ENCODE measurements around the gene LRRC53. TPM values are rescaled to one million over a fixed set of nuclear protein-coding genes. Genes with fewer than 3 reads are reported as not detected.

Gene LRRC53
- total and polyA plus RNA-seq, 2 experiments from 2014 or later = not detected

DNA sequence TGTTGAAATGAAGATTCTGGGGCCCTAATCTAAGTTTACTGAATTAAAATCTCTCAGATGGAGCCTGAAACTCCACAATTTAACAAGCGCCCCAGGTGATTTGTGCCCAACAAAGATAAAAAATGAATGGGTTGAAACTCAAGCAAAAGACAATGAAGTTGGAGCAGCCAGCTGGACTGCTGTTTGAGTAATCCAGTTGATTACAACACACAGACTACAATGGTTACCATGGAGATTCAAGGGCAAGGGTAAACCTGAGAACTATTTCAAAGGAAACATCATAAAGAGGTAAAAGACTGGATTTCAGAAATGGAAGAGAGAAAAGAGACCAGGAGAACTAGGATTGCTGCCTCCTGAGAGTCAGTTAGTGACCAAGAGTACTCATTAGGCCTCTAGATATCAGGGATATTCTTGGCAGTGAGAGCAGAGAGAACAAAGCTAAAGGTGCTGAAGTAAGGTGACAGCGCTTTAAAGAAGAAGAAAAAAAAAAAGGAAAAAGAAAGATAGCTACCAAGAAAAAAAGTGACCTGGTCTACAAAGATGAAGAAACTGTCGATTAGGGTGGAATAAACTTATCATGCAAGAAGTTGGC is 44.5 kb downstream of the LRRC53 start:
- H3K9me3 Mint-ChIP-seq = peaks cover 15% of the 10 kb centered on the region

More for the DNA sequence above, 44.5 kb downstream of the LRRC53 start:
- no peaks in the 10 kb centered on the region for H3K27me3 ChIP-seq (ENCODE audit: insufficient read depth)
- no peak overlapping the region for H3K4me2 ChIP-seq
- no peaks in the 10 kb centered on the region for H3K9me2 ChIP-seq (ENCODE audit: insufficient read depth)
- H3F3A ChIP-seq (replicated peaks; ENCODE audit: low read depth) = no peaks in the 10 kb centered on the region
- peaks cover 22% of the 10 kb centered on the region; the same call in 2 of the 3 replicates for H3K4me1 Mint-ChIP-seq
- no peaks in the 10 kb centered on the region for H4K20me1 ChIP-seq (replicated peaks; ENCODE audit: insufficient read depth)
- ATAC-seq = no peak
- H3K4me3 Mint-ChIP-seq = no peak overlapping the region
- no peak overlapping the region for H3K4me3 ChIP-seq
- no peaks in the 10 kb centered on the region for H3K79me2 ChIP-seq (replicated peaks; ENCODE audit: insufficient read depth)
- H3K27ac ChIP-seq (ENCODE audit: low read depth) = no peak overlapping the region
- H3K36me3 Mint-ChIP-seq (ENCODE audit: low read depth) = peaks cover 4% of the 10 kb centered on the region; the same call in 2 of the 3 replicates
- peak; percentile 20 for DNase-seq (ENCODE audit: low spot score)
- no peak overlapping the region for H3K27ac Mint-ChIP-seq
- H2AFZ ChIP-seq = no peak overlapping the region
- peaks cover 2% of the 10 kb centered on the region for H3K27me3 Mint-ChIP-seq (ENCODE audit: insufficient read depth, low read depth, poor library complexity)
- H3K4me1 ChIP-seq (ENCODE audit: insufficient read depth) = peaks cover 7% of the 10 kb centered on the region
- TF ChIP-seq EZH2phosphoT487 (IDR thresholded peaks at IDR 0.05; ENCODE audit: unreplicated experiment) = no peak
- TF ChIP-seq ZNF114 (CRISPR knock-in tag; IDR thresholded peaks at IDR 0.05) = no peak
- TF ChIP-seq, protein P1, sequence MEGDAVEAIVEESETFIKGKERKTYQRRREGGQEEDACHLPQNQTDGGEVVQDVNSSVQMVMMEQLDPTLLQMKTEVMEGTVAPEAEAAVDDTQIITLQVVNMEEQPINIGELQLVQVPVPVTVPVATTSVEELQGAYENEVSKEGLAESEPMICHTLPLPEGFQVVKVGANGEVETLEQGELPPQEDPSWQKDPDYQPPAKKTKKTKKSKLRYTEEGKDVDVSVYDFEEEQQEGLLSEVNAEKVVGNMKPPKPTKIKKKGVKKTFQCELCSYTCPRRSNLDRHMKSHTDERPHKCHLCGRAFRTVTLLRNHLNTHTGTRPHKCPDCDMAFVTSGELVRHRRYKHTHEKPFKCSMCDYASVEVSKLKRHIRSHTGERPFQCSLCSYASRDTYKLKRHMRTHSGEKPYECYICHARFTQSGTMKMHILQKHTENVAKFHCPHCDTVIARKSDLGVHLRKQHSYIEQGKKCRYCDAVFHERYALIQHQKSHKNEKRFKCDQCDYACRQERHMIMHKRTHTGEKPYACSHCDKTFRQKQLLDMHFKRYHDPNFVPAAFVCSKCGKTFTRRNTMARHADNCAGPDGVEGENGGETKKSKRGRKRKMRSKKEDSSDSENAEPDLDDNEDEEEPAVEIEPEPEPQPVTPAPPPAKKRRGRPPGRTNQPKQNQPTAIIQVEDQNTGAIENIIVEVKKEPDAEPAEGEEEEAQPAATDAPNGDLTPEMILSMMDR (conservative IDR thresholded peaks at IDR 0.05; ENCODE audit: low read depth in 2 of 2) = no peak
- no peak for TF ChIP-seq STAT1 (IDR thresholded peaks at IDR 0.05; ENCODE audit: unreplicated experiment)
- TF ChIP-seq EZH2 (IDR thresholded peaks at IDR 0.05; ENCODE audit: low read depth, unreplicated experiment) = no peak
- TF ChIP-seq CREB1 (CRISPR knock-in tag; IDR thresholded peaks at IDR 0.05; ENCODE audit: low read depth) = no peak
- no peak for TF ChIP-seq JUNB (IDR thresholded peaks at IDR 0.05; ENCODE audit: unreplicated experiment)
- TF ChIP-seq ZNF331 (CRISPR knock-in tag; IDR thresholded peaks at IDR 0.05; ENCODE audit: low read depth) = no peak
- TF ChIP-seq, protein P2, sequence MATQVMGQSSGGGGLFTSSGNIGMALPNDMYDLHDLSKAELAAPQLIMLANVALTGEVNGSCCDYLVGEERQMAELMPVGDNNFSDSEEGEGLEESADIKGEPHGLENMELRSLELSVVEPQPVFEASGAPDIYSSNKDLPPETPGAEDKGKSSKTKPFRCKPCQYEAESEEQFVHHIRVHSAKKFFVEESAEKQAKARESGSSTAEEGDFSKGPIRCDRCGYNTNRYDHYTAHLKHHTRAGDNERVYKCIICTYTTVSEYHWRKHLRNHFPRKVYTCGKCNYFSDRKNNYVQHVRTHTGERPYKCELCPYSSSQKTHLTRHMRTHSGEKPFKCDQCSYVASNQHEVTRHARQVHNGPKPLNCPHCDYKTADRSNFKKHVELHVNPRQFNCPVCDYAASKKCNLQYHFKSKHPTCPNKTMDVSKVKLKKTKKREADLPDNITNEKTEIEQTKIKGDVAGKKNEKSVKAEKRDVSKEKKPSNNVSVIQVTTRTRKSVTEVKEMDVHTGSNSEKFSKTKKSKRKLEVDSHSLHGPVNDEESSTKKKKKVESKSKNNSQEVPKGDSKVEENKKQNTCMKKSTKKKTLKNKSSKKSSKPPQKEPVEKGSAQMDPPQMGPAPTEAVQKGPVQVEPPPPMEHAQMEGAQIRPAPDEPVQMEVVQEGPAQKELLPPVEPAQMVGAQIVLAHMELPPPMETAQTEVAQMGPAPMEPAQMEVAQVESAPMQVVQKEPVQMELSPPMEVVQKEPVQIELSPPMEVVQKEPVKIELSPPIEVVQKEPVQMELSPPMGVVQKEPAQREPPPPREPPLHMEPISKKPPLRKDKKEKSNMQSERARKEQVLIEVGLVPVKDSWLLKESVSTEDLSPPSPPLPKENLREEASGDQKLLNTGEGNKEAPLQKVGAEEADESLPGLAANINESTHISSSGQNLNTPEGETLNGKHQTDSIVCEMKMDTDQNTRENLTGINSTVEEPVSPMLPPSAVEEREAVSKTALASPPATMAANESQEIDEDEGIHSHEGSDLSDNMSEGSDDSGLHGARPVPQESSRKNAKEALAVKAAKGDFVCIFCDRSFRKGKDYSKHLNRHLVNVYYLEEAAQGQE (IDR thresholded peaks at IDR 0.05; ENCODE audit: unreplicated experiment) = no peak
- TF ChIP-seq NANOG (IDR thresholded peaks at IDR 0.05; ENCODE audit: borderline replicate concordance) = no peak
- TF ChIP-seq POLR2AphosphoS5 (IDR thresholded peaks at IDR 0.05; ENCODE audit: low read depth) = no peak
- TF ChIP-seq, protein P3, sequence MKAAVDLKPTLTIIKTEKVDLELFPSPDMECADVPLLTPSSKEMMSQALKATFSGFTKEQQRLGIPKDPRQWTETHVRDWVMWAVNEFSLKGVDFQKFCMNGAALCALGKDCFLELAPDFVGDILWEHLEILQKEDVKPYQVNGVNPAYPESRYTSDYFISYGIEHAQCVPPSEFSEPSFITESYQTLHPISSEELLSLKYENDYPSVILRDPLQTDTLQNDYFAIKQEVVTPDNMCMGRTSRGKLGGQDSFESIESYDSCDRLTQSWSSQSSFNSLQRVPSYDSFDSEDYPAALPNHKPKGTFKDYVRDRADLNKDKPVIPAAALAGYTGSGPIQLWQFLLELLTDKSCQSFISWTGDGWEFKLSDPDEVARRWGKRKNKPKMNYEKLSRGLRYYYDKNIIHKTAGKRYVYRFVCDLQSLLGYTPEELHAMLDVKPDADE (IDR thresholded peaks at IDR 0.05) = no peak
- TF ChIP-seq, protein P4, sequence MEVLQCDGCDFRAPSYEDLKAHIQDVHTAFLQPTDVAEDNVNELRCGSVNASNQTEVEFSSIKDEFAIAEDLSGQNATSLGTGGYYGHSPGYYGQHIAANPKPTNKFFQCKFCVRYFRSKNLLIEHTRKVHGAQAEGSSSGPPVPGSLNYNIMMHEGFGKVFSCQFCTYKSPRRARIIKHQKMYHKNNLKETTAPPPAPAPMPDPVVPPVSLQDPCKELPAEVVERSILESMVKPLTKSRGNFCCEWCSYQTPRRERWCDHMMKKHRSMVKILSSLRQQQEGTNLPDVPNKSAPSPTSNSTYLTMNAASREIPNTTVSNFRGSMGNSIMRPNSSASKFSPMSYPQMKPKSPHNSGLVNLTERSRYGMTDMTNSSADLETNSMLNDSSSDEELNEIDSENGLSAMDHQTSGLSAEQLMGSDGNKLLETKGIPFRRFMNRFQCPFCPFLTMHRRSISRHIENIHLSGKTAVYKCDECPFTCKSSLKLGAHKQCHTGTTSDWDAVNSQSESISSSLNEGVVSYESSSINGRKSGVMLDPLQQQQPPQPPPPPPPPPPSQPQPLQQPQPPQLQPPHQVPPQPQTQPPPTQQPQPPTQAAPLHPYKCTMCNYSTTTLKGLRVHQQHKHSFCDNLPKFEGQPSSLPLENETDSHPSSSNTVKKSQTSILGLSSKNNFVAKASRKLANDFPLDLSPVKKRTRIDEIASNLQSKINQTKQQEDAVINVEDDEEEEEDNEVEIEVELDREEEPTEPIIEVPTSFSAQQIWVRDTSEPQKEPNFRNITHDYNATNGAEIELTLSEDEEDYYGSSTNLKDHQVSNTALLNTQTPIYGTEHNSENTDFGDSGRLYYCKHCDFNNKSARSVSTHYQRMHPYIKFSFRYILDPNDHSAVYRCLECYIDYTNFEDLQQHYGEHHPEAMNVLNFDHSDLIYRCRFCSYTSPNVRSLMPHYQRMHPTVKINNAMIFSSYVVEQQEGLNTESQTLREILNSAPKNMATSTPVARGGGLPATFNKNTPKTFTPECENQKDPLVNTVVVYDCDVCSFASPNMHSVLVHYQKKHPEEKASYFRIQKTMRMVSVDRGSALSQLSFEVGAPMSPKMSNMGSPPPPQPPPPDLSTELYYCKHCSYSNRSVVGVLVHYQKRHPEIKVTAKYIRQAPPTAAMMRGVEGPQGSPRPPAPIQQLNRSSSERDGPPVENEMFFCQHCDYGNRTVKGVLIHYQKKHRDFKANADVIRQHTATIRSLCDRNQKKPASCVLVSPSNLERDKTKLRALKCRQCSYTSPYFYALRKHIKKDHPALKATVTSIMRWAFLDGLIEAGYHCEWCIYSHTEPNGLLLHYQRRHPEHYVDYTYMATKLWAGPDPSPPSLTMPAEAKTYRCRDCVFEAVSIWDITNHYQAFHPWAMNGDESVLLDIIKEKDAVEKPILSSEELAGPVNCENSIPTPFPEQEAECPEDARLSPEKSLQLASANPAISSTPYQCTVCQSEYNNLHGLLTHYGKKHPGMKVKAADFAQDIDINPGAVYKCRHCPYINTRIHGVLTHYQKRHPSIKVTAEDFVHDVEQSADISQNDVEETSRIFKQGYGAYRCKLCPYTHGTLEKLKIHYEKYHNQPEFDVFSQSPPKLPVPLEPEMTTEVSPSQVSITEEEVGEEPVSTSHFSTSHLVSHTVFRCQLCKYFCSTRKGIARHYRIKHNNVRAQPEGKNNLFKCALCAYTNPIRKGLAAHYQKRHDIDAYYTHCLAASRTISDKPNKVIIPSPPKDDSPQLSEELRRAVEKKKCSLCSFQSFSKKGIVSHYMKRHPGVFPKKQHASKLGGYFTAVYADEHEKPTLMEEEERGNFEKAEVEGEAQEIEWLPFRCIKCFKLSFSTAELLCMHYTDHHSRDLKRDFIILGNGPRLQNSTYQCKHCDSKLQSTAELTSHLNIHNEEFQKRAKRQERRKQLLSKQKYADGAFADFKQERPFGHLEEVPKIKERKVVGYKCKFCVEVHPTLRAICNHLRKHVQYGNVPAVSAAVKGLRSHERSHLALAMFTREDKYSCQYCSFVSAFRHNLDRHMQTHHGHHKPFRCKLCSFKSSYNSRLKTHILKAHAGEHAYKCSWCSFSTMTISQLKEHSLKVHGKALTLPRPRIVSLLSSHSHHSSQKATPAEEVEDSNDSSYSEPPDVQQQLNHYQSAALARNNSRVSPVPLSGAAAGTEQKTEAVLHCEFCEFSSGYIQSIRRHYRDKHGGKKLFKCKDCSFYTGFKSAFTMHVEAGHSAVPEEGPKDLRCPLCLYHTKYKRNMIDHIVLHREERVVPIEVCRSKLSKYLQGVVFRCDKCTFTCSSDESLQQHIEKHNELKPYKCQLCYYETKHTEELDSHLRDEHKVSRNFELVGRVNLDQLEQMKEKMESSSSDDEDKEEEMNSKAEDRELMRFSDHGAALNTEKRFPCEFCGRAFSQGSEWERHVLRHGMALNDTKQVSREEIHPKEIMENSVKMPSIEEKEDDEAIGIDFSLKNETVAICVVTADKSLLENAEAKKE (CRISPR knock-in tag; IDR thresholded peaks at IDR 0.05) = no peak
- no peaks in the 10 kb centered on the region for H3K36me3 ChIP-seq (ENCODE audit: insufficient read depth)
